Stimulated activated CD4-positive, alpha-beta T cell treated with anti-CD3 and anti-CD28 coated beads, Interleukin-12 subunit alpha, Interleukin-12 subunit beta, amount 100 ng/mL, for 24 hours (primary cell): Measurements from ENCODE around the gene P2RY6.

Experiments
- DNase-seq, 2 experiments: peaks; one replicate each; pipeline ENCODE4 v3.0.0-alpha.2; 2020; ENCODE audit warnings: low read depth in 2 of 2

The P2RY6 gene

DNA sequence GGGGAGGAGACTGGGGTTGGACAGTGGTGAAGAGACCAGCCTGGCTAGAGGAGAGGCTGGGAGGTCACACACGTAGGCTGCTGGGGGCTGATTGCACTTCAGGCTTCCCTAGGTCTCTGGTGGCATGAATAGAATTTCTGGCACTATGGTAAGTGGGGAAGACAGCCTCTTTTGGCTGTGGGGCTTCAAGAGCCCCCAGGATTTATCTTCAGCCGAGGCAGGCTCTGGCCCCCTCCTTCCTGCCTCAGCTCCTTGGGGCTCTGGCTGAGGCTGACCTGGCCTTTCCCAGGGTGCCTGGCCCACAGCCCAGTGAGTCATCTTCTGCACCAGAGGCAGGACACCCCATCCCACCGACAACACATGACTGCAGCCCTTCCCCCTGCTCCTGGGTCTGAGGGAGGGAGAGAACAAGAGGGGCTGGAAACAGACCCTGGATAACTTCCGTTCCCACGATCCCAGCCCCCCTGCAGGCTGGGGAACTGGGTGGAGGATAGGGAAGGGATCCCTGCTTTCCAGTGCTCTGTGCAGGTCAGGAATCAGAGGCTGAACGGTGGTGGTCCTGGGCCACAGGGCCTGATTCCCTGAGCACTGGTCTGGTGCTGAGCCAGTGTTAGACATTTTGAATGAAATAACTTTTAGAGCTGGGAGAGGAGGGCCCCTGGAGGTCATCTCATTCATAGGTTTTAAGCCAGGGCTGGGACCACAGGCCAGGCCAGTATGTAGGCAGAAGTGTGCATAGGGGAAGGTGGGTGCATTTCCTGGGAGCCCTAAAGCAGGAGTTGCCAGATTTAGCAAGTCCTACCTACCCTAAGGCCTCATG, 62.5 kb downstream of the P2RY6 start:
- DNase-seq, result no peak

DNA sequence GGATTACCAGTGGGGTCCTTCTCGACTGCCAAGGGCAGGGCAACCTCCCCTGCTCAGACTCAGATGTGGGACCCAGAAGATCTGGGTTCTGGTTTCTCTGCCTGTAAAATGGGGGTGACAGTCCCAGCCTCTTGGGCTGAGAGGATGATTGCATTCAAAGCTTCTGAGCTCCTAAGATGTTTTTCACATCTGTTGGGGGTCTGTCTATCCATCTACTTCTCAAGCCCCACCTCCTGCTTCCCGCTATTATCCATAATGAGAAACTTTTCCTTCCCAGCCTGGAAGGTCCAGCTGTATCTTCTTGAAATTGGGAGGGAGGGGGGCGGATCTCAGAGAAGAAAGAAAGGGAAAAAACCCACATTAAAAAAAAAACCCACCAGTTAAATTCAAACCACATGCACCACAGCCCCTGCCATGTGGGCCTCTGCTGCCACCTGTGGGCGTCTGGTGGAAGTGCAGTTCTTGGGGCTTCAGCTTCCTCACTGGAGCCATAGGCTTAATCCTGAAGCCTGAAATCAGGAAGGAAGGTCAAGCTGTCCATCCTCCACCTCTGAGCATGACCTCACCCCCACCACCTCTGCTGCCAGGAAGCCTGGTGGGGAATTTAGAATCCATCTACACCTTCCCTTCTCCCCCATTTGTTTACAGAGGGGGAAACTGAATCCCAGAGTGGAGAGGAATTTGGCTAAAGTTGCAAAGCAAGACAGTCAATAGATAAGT, 63.2 kb downstream of the P2RY6 start:
- peak; percentile 48 to 73 for DNase-seq

GRCh38 chr11:73337846-73338245, 65.7 kb downstream of the P2RY6 start:
- no peak for DNase-seq

GRCh38 chr11:73338279-73338678, 66.1 kb downstream of the P2RY6 start:
- no peak for DNase-seq

GRCh38 chr11:73340164-73340563, 68.0 kb downstream of the P2RY6 start:
- no peak for DNase-seq

- DNase-seq, result no peak
Measured at GRCh38 chr11:73342633-73343032, 70.5 kb downstream of the P2RY6 start.

DNA sequence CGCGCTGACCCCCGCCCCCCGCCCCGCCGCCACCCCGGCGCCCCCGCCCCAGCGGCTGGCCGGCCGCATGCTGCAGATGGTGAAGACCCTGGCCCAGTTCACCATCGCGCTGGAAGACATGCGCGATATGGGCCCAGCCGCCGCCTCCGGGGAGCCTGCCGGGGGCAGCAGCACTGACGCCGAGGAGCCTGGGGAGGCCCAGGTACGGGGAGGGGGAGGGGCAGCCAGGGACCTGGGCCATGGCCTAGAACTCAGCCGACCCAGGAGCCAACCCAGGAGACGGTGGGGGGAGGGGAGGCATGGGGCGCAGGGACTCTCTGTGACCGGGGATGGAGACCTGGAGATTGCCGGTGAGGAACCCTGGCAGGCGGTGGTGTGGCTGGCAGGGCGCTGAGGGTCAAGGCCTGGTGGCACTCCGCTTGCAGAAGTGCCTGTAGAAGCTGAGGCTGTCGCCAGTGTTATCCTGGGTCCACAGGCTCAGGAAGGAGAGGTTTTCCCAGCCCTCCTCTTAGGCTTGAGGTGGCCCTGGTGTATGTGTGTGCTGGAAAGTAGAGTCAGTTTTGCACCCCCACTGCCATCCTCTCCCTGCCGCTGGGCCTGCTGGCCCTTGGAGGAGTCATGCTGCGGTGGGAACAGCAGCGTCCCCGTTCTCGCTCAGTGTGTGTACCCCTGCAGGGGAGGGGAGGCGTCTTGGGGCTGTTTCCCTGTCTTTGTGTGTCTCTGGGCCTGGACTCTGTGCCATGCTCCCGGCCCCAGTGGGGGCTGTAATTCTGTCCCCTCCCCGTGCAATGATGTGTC, 71.1 kb downstream of the P2RY6 start:
- DNase-seq, result no peak

DNA sequence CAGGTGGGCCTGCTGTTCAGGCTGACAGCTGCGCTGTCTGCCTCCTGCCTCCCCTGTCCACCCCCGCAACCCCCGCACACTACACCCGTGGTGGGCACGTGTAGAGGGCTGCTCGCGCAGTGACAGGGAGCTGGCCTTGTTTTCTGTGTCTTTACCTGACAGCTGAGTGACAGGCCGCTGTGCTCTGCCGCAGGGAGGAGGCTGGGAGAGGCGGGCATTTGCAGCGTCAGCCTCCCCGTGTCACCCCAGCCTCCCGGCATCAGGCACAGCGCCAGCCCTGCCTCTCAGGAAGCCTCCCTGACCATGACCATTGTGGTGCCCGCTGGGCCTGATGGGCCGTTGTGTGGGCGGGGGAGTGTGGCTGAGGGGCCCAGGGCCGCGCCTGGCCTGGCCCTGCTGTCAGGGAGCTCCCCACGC, 72.1 kb downstream of the P2RY6 start:
- no peak for DNase-seq

DNA sequence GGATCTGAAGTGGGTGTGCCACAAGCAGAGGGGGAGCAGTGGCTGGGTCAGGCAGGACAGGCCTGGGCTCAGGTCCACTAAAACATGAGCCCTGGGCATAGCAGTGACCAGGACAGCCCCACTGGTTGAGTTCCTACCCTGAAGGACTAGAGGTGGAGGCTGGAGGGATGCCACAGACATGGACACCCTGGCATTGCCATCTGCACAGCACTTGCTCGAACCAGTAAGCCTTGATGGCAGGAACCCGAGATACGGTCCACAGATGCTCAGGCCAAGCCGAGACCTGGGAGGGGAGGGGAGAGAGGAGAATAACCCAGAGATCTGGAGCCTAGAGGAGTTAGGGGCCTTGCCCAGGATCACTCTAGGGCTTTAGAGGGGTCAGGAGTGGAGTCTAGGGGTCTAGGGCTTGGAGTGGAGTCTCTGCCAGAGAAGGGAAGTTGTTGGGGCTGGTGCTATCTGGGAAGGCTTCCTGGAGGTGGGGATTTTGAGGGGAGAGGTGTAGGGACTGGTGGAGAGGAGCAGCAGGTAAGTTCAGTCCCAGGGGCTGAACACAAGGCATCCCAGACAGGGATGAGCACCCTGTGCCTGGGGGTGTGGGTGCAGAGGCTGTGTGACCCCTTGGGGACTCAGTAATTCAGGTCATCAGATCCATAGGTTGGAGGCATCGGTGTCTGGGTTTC, 73.5 kb downstream of the P2RY6 start:
- DNase-seq, result no peak

GRCh38 chr11:73346186-73346935, 74.2 kb downstream of the P2RY6 start:
- DNase-seq, result no peak

DNA sequence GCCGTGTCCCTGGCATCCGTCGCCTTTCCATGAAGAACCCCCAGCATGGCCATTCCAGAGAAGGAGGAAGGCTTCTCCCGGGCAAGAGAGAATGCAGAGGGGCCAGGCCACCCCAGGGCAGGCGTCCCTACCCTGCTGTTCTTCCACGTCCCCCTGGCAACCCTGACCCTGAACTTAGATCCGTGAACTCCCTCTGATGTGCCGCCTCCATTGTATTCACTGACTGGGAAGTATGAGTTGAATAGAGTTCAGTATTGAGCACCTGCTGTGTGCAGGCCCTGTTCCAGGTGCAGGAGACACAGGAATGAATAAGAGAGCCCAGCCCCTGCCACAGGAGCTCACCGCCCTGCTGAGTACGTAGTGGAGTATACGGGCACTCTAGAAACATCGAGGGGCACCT, 74.9 kb downstream of the P2RY6 start:
- DNase-seq, result no peak
